HepG2 (cell line): ENCODE results near the gene FGGY. TPM values are rescaled to one million over a fixed set of nuclear protein-coding genes. Genes with fewer than 3 reads are reported as not detected.

Experiments
- DPF2 ChIP-seq: sonication (generic); formaldehyde crosslinking; IDR thresholded peaks from 2 replicates; pipeline ENCODE4 v1.4.0; 2020; ENCODE audit warnings: mild to moderate bottlenecking, low read depth, missing genetic modification reagents, borderline replicate concordance
- GFI1 ChIP-seq: sonication (generic); formaldehyde crosslinking; IDR thresholded peaks from 2 replicates; pipeline ENCODE4 v1.5.0; 2020; ENCODE audit warnings: missing genetic modification reagents, mild to moderate bottlenecking, borderline replicate concordance
- KLF13 ChIP-seq: sonication (generic); formaldehyde crosslinking; IDR thresholded peaks from 2 replicates; pipeline ENCODE4 v1.4.0; 2020; ENCODE audit warnings: mild to moderate bottlenecking, missing genetic modification reagents
- RARG ChIP-seq: sonication (generic); formaldehyde crosslinking; IDR thresholded peaks from 2 replicates; pipeline ENCODE4 v1.4.0; 2020; ENCODE audit warnings: low read depth, mild to moderate bottlenecking, missing genetic modification reagents
- SIN3B ChIP-seq: fragments of 150-350 bp; IDR thresholded peaks from 2 replicates; pipeline ENCODE4 v1.6.1; 2014; ENCODE audit warnings: low read length
- SIX1 ChIP-seq: sonication (generic); formaldehyde crosslinking; IDR thresholded peaks from 2 replicates; pipeline ENCODE4 v1.4.0; 2020; ENCODE audit warnings: missing genetic modification reagents, borderline replicate concordance
- ZNF335 ChIP-seq: sonication (generic); formaldehyde crosslinking; IDR thresholded peaks from 2 replicates; pipeline ENCODE4 v1.4.0; 2020; ENCODE audit warnings: missing genetic modification reagents
- ZNF577 ChIP-seq: sonication (generic); formaldehyde crosslinking; IDR thresholded peaks from 2 replicates; pipeline ENCODE4 v1.4.0; 2020; ENCODE audit warnings: mild to moderate bottlenecking, low read depth, missing genetic modification reagents, borderline replicate concordance
- polyA plus RNA-seq, 8 experiments: library from polyadenylated mRNA; depleted of rRNA in 3 of 8; stranded (reverse) in 7 of 8; unstranded in 1 of 8; fragments of >200 nt; fragmentation: Illumina TruSeq in 4 of 8; extraction: Trizol in 4 of 8; gene quantifications; 2 replicates each; pipeline versions ENCODE4 v1.2.1 to v1.2.3, GENCODE V29; 2011 to 2016; ENCODE audit warnings: low read depth in 4 of 8, missing spikeins in 1 of 8, mixed read lengths in 1 of 8; ENCODE audit not compliant: insufficient read depth in 1 of 8
- total RNA-seq, 5 experiments: library from RNA; depleted of rRNA; stranded (reverse); fragments of >200 nt; fragmentation: Illumina TruSeq; extraction: Trizol; gene quantifications; 2 replicates each; pipeline ENCODE4 v1.2.3, GENCODE V29; 2016; ENCODE audit warnings: low read depth in 1 of 5
- TF ChIP-seq, protein P1 (sequence below): sonication (generic); formaldehyde crosslinking; IDR thresholded peaks from 2 replicates; pipeline ENCODE4 v1.9.0; 2021; ENCODE audit warnings: mild to moderate bottlenecking, missing genetic modification reagents
- TF ChIP-seq, protein P2 (sequence below): sonication (generic); formaldehyde crosslinking; IDR thresholded peaks from 2 replicates; pipeline ENCODE4 v1.5.1; 2020; ENCODE audit warnings: missing genetic modification reagents, mild to moderate bottlenecking, borderline replicate concordance
- TF ChIP-seq, protein P3 (sequence below): sonication (generic); formaldehyde crosslinking; IDR thresholded peaks from 2 replicates; pipeline ENCODE4 v1.9.0; 2021; ENCODE audit warnings: missing genetic modification reagents, borderline replicate concordance
- TF ChIP-seq, protein P4 (sequence below): sonication (generic); formaldehyde crosslinking; IDR thresholded peaks from 2 replicates; pipeline ENCODE4 v1.5.1; 2020; ENCODE audit warnings: mild to moderate bottlenecking, missing genetic modification reagents
- TF ChIP-seq, protein P5 (sequence below): sonication (generic); formaldehyde crosslinking; IDR thresholded peaks from 2 replicates; pipeline ENCODE4 v1.8.0; 2022; ENCODE audit warnings: mild to moderate bottlenecking, missing genetic modification reagents, moderate library complexity

FGGY gene
- total and polyA plus RNA-seq, 2 of the 13 experiments (the other 11 are each of a cell fraction or from before 2014, with no cell fraction given), result 15.7 to 27.5 TPM

DNA sequence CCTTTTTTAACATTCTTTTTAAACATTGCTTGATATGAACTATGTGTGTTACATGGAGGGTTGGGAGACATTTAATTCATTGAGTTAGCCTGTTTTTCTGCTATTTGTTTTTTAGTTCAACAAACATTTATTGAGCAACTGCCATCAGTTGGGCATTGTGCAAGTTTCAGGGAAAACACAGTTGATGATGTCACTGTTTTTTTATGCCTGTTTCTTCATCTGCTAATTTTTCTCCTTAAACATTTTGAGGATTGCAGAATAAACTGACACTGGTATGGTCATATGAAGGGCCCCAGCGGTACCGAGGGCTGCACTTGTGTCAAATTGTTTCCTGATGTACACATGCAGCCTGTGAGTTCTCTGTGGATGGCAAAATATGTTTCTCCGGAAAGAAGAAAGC is 253.0 kb downstream of the FGGY start (continued):
- TF ChIP-seq, protein P1, sequence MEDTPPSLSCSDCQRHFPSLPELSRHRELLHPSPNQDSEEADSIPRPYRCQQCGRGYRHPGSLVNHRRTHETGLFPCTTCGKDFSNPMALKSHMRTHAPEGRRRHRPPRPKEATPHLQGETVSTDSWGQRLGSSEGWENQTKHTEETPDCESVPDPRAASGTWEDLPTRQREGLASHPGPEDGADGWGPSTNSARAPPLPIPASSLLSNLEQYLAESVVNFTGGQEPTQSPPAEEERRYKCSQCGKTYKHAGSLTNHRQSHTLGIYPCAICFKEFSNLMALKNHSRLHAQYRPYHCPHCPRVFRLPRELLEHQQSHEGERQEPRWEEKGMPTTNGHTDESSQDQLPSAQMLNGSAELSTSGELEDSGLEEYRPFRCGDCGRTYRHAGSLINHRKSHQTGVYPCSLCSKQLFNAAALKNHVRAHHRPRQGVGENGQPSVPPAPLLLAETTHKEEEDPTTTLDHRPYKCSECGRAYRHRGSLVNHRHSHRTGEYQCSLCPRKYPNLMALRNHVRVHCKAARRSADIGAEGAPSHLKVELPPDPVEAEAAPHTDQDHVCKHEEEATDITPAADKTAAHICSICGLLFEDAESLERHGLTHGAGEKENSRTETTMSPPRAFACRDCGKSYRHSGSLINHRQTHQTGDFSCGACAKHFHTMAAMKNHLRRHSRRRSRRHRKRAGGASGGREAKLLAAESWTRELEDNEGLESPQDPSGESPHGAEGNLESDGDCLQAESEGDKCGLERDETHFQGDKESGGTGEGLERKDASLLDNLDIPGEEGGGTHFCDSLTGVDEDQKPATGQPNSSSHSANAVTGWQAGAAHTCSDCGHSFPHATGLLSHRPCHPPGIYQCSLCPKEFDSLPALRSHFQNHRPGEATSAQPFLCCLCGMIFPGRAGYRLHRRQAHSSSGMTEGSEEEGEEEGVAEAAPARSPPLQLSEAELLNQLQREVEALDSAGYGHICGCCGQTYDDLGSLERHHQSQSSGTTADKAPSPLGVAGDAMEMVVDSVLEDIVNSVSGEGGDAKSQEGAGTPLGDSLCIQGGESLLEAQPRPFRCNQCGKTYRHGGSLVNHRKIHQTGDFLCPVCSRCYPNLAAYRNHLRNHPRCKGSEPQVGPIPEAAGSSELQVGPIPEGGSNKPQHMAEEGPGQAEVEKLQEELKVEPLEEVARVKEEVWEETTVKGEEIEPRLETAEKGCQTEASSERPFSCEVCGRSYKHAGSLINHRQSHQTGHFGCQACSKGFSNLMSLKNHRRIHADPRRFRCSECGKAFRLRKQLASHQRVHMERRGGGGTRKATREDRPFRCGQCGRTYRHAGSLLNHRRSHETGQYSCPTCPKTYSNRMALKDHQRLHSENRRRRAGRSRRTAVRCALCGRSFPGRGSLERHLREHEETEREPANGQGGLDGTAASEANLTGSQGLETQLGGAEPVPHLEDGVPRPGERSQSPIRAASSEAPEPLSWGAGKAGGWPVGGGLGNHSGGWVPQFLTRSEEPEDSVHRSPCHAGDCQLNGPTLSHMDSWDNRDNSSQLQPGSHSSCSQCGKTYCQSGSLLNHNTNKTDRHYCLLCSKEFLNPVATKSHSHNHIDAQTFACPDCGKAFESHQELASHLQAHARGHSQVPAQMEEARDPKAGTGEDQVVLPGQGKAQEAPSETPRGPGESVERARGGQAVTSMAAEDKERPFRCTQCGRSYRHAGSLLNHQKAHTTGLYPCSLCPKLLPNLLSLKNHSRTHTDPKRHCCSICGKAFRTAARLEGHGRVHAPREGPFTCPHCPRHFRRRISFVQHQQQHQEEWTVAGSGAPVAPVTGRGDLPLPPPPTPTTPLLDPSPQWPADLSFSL (CRISPR knock-in tag), result no peak
- TF ChIP-seq ZNF577 (CRISPR knock-in tag) (no peak), KLF13 (CRISPR knock-in tag) (no peak), ZNF335 (CRISPR knock-in tag) (no peak), DPF2 (CRISPR knock-in tag) (no peak), RARG (CRISPR knock-in tag) (no peak), SIN3B (no peak), SIX1 (CRISPR knock-in tag) (no peak), GFI1 (no peak)
- TF ChIP-seq, protein P2, sequence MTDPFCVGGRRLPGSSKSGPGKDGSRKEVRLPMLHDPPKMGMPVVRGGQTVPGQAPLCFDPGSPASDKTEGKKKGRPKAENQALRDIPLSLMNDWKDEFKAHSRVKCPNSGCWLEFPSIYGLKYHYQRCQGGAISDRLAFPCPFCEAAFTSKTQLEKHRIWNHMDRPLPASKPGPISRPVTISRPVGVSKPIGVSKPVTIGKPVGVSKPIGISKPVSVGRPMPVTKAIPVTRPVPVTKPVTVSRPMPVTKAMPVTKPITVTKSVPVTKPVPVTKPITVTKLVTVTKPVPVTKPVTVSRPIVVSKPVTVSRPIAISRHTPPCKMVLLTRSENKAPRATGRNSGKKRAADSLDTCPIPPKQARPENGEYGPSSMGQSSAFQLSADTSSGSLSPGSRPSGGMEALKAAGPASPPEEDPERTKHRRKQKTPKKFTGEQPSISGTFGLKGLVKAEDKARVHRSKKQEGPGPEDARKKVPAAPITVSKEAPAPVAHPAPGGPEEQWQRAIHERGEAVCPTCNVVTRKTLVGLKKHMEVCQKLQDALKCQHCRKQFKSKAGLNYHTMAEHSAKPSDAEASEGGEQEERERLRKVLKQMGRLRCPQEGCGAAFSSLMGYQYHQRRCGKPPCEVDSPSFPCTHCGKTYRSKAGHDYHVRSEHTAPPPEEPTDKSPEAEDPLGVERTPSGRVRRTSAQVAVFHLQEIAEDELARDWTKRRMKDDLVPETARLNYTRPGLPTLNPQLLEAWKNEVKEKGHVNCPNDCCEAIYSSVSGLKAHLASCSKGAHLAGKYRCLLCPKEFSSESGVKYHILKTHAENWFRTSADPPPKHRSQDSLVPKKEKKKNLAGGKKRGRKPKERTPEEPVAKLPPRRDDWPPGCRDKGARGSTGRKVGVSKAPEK (CRISPR knock-in tag), result no peak
- TF ChIP-seq, protein P3, sequence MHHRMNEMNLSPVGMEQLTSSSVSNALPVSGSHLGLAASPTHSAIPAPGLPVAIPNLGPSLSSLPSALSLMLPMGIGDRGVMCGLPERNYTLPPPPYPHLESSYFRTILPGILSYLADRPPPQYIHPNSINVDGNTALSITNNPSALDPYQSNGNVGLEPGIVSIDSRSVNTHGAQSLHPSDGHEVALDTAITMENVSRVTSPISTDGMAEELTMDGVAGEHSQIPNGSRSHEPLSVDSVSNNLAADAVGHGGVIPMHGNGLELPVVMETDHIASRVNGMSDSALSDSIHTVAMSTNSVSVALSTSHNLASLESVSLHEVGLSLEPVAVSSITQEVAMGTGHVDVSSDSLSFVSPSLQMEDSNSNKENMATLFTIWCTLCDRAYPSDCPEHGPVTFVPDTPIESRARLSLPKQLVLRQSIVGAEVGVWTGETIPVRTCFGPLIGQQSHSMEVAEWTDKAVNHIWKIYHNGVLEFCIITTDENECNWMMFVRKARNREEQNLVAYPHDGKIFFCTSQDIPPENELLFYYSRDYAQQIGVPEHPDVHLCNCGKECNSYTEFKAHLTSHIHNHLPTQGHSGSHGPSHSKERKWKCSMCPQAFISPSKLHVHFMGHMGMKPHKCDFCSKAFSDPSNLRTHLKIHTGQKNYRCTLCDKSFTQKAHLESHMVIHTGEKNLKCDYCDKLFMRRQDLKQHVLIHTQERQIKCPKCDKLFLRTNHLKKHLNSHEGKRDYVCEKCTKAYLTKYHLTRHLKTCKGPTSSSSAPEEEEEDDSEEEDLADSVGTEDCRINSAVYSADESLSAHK (CRISPR knock-in tag), result no peak
- TF ChIP-seq, protein P4, sequence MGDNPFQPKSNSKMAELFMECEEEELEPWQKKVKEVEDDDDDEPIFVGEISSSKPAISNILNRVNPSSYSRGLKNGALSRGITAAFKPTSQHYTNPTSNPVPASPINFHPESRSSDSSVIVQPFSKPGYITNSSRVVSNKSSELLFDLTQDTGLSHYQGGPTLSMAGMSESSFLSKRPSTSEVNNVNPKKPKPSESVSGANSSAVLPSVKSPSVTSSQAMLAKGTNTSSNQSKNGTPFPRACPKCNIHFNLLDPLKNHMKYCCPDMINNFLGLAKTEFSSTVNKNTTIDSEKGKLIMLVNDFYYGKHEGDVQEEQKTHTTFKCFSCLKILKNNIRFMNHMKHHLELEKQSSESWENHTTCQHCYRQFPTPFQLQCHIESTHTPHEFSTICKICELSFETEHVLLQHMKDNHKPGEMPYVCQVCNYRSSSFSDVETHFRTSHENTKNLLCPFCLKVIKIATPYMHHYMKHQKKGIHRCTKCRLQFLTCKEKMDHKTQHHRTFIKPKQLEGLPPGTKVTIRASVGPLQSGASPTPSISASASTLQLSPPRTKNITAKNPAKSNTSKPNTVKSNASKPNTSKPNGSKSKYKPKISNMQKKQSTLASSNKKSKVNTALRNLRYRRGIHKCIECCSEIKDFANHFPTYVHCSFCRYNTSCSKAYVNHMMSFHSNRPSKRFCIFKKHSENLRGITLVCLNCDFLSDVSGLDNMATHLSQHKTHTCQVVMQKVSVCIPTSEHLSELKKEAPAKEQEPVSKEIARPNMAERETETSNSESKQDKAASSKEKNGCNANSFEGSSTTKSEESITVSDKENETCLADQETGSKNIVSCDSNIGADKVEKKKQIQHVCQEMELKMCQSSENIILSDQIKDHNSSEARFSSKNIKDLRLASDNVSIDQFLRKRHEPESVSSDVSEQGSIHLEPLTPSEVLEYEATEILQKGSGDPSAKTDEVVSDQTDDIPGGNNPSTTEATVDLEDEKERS (CRISPR knock-in tag), result peak; percentile 31; the same call in 1 of the 2 replicates
- TF ChIP-seq, protein P5, sequence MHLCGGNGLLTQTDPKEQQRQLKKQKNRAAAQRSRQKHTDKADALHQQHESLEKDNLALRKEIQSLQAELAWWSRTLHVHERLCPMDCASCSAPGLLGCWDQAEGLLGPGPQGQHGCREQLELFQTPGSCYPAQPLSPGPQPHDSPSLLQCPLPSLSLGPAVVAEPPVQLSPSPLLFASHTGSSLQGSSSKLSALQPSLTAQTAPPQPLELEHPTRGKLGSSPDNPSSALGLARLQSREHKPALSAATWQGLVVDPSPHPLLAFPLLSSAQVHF (CRISPR knock-in tag), result no peak
